Fibroblast of villous mesenchyme (primary cell): Measurements from ENCODE around the gene SMIM14. TPM values are rescaled to one million over a fixed set of nuclear protein-coding genes. Genes with fewer than 3 reads are reported as not detected.
A peak's percentile ranks its signal among the peaks of the same experiment; 100 is the strongest.

Experiments used
- DNase-seq: peaks from one replicate; pipeline ENCODE4 v3.0.0-alpha.2; 2010; ENCODE audit warnings: low read depth
- H3K4me3 ChIP-seq: 2 replicates; pipeline ENCODE4 v1.5.1; 2011; ENCODE audit warnings: low read depth, mild to moderate bottlenecking, low read length
- CTCF ChIP-seq: IDR thresholded peaks from 2 replicates; pipeline ENCODE4 v1.5.1; 2012; ENCODE audit warnings: low read depth, mild to moderate bottlenecking, low read length; ENCODE audit not compliant: insufficient read depth
- total RNA-seq: library from RNA; depleted of rRNA; stranded (reverse); fragments of >200 nt; gene quantifications from 2 replicates; pipeline ENCODE4 v1.2.3, GENCODE V29; 2012

Gene SMIM14
- total RNA-seq, 1 donor = 29.4 TPM

GRCh38 chr4:39597695-39598381 lies 40.8 kb downstream of the SMIM14 start:
- DNase-seq = no peak
- no peak overlapping the region for H3K4me3 ChIP-seq
- TF ChIP-seq CTCF = no peak

GRCh38 chr4:39596971-39597370 lies 41.7 kb downstream of the SMIM14 start:
- DNase-seq = no peak
- H3K4me3 ChIP-seq = no peak overlapping the region
- no peak for TF ChIP-seq CTCF

GRCh38 chr4:39591290-39591689 lies 47.4 kb downstream of the SMIM14 start:
- peak; percentile 37 for DNase-seq
- H3K4me3 ChIP-seq = no peak overlapping the region
- TF ChIP-seq CTCF = peak; percentile 25

GRCh38 chr4:39587881-39588280 lies 50.8 kb downstream of the SMIM14 start:
- no peak for TF ChIP-seq CTCF
- no peak overlapping the region for H3K4me3 ChIP-seq
- peak; percentile 47 for DNase-seq

- peak; percentile 20 for DNase-seq
- no peak for TF ChIP-seq CTCF
- H3K4me3 ChIP-seq = no peak overlapping the region
Measured at GRCh38 chr4:39574946-39575345, 63.7 kb downstream of the SMIM14 start.

- H3K4me3 ChIP-seq = no peak overlapping the region
- no peak for DNase-seq
- TF ChIP-seq CTCF = no peak
Measured at GRCh38 chr4:39571504-39571903, 67.2 kb downstream of the SMIM14 start.

- H3K4me3 ChIP-seq = no peak overlapping the region
- TF ChIP-seq CTCF = no peak
- DNase-seq = no peak
Measured at GRCh38 chr4:39571054-39571453, 67.6 kb downstream of the SMIM14 start.
